H1 (cell line): Measurements from ENCODE around the gene RPUSD1.

Source experiments
- CTCF ChIP-seq, 3 experiments: IDR thresholded peaks; 1 replicate in 2 of 3; 2 replicates in 1 of 3; pipeline versions ENCODE4 v1.5.1 to v1.6.1; 2011; ENCODE audit warnings: low read length in 3 of 3, mild to moderate bottlenecking in 3 of 3, inconsistent platforms in 2 of 3, low read depth in 1 of 3, moderate library complexity in 1 of 3; ENCODE audit not compliant: insufficient read depth in 1 of 3; ENCODE audit errors: control extremely low read depth in 1 of 3
- EZH2 ChIP-seq: fragments of 200-600 bp; sonication (generic); IDR thresholded peaks from 2 replicates; pipeline ENCODE4 v1.7.1; 2012; ENCODE audit warnings: low read depth, mild to moderate bottlenecking, moderate library complexity, low read length, inconsistent platforms; ENCODE audit not compliant: severe bottlenecking
- GABPA ChIP-seq: IDR thresholded peaks from 2 replicates; pipeline ENCODE4 v1.6.1; 2011; ENCODE audit warnings: mild to moderate bottlenecking, low read length, moderate library complexity, borderline replicate concordance; ENCODE audit not compliant: insufficient read depth
- HDAC6 ChIP-seq: IDR thresholded peaks from one replicate; pipeline ENCODE4 v1.7.1; 2012; ENCODE audit warnings: low read depth, mild to moderate bottlenecking, inconsistent platforms, low read length, moderate library complexity
- MAFK ChIP-seq: IDR thresholded peaks from 2 replicates; pipeline ENCODE4 v1.6.1; 2012; ENCODE audit warnings: low read depth, mild to moderate bottlenecking, improper control_type of control experiment, low read length
- POLR2A ChIP-seq, 2 experiments: IDR thresholded peaks; 1 replicate in 1 of 2; 2 replicates in 1 of 2; pipeline ENCODE4 v1.6.1; 2011; ENCODE audit warnings: low read depth in 2 of 2, low read length in 2 of 2, mild to moderate bottlenecking in 2 of 2; ENCODE audit errors: control extremely low read depth in 1 of 2
- RBBP5 ChIP-seq: IDR thresholded peaks from 2 replicates; pipeline ENCODE4 v1.7.1; 2012; ENCODE audit warnings: low read depth, mild to moderate bottlenecking, inconsistent platforms, low read length, moderate library complexity, borderline replicate concordance
- RNF2 ChIP-seq: fragments of 200-900, 300-1000 bp; sonication (generic); IDR thresholded peaks from 2 replicates; pipeline ENCODE4 v1.7.1; 2016; ENCODE audit warnings: borderline replicate concordance, low read depth, mild to moderate bottlenecking, antibody characterized with exemption, low read length; ENCODE audit not compliant: poor library complexity, severe bottlenecking; ENCODE audit errors: missing control alignments
- SIN3A ChIP-seq, 2 experiments: IDR thresholded peaks in 1 of 2; conservative IDR thresholded peaks in 1 of 2; 2 replicates each; pipeline ENCODE4 v1.6.1; 2011 to 2012; ENCODE audit warnings: low read length in 2 of 2, improper control_type of control experiment in 1 of 2, low read depth in 1 of 2, mild to moderate bottlenecking in 1 of 2

- TF ChIP-seq HDAC6: no peak
- TF ChIP-seq EZH2: no peak
- no peak for TF ChIP-seq CTCF (IDR thresholded peaks at IDR 0.05; ENCODE audit: control extremely low read depth in 1 of 3, insufficient read depth in 1 of 3, low read depth in 1 of 3, low read length in 3 of 3)
- no peak for TF ChIP-seq RBBP5
- no peak for TF ChIP-seq POLR2A (IDR thresholded peaks at IDR 0.05; ENCODE audit: control extremely low read depth in 1 of 2, low read depth in 2 of 2, low read length in 2 of 2)
- no peak for TF ChIP-seq SIN3A (conservative IDR thresholded peaks at IDR 0.05 in 1 of 2, IDR thresholded peaks at IDR 0.05 in 1 of 2; ENCODE audit: low read depth in 1 of 2, low read length in 2 of 2)
- no peak for TF ChIP-seq MAFK
- no peak for TF ChIP-seq GABPA
- TF ChIP-seq RNF2: no peak
Observed at GRCh38 chr16:765488-765865, 22.7 kb downstream of the RPUSD1 start.
